MCF 10A (cell line): ENCODE measurements around the gene CSNK2A2. TPM values are rescaled to one million over a fixed set of nuclear protein-coding genes. Genes with fewer than 3 reads are reported as not detected.

Source experiments
- BruUV-seq: library from RNA; stranded (reverse); fragments of 400-500 nt; replicated peaks from 2 replicates; lab custom pipeline; 2021; lab: Mats Ljungman, UMichigan
- CTCF ChIA-PET: fragments of 300-600 bp; sonication (Branson Sonifier 250); formaldehyde crosslinking; extraction: SDS; loops from one replicate; lab custom pipeline; 2021; ENCODE audit warnings: antibody characterized with exemption, inconsistent platforms; lab: Yijun Ruan, JAX
- POLR2A ChIA-PET: fragments of 300-600, 350-650 bp; sonication (Branson Sonifier 250); formaldehyde crosslinking; extraction: SDS; loops from one replicate; lab custom pipeline; 2020; ENCODE audit warnings: antibody characterized with exemption, inconsistent platforms; lab: Yijun Ruan, JAX
- DNase-seq: peaks from one replicate; pipeline ENCODE4 v3.0.0-alpha.2; 2018; ENCODE audit not compliant: unreplicated experiment
- H3K27ac Mint-ChIP-seq: one replicate; pipeline ENCODE4 v1.8.0; 2022; ENCODE audit warnings: mild to moderate bottlenecking, low read depth, mixed read lengths; ENCODE audit not compliant: unreplicated experiment
- H3K27me3 Mint-ChIP-seq: one replicate; pipeline ENCODE4 v1.8.0; 2022; ENCODE audit warnings: mixed read lengths; ENCODE audit not compliant: insufficient read depth, unreplicated experiment
- H3K36me3 Mint-ChIP-seq: one replicate; pipeline ENCODE4 v1.8.0; 2022; ENCODE audit warnings: mild to moderate bottlenecking, moderate library complexity, mixed read lengths; ENCODE audit not compliant: insufficient read depth, unreplicated experiment
- H3K4me1 Mint-ChIP-seq: one replicate; pipeline ENCODE4 v1.8.0; 2022; ENCODE audit warnings: mixed read lengths; ENCODE audit not compliant: insufficient read depth, unreplicated experiment
- H3K4me3 Mint-ChIP-seq: one replicate; pipeline ENCODE4 v1.8.0; 2022; ENCODE audit warnings: mild to moderate bottlenecking, moderate library complexity, mixed read lengths; ENCODE audit not compliant: unreplicated experiment
- H3K9me3 Mint-ChIP-seq: one replicate; pipeline ENCODE4 v1.8.0; 2022; ENCODE audit warnings: mixed read lengths; ENCODE audit not compliant: unreplicated experiment
- CTCF ChIP-seq: fragments of 200-600 bp; IDR thresholded peaks from one replicate; pipeline ENCODE4 v1.8.0; 2022; ENCODE audit warnings: antibody characterized with exemption, mild to moderate bottlenecking; ENCODE audit not compliant: unreplicated experiment
- intact Hi-C: fragments of 100-400 bp; cut with micrococcal nuclease; formaldehyde crosslinking; loops from 2 replicates; pipeline ENCODE4 v1.14.1; 2022
- total RNA-seq: library from RNA; stranded (reverse); gene quantifications from 2 replicates; pipeline ENCODE4 v1.2.3, GENCODE V29; 2022

Gene CSNK2A2
- total RNA-seq, 1 experiment from 2014 or later: 97.2 TPM

- Mint-ChIP-seq H3K27ac (no peak overlapping the region), H3K27me3 (peaks cover 46% of the 10 kb centered on the region), H3K36me3 (no peaks in the 10 kb centered on the region), H3K9me3 (no peaks in the 10 kb centered on the region), H3K4me1 (peaks cover 8% of the 10 kb centered on the region), H3K4me3 (peak overlapping the region; percentile 77)
- peak; percentile 69 for DNase-seq
- POLR2A ChIA-PET: interaction anchor here (0.6 to 1.2 kb wide), 3 partner anchors 11 to 210 kb away, joined by 3 to 4 read pairs (median 3); no protein-coding TSS in a partner anchor
- BruUV-seq: no TSS peak
- intact Hi-C loops: no loop called here
- TF ChIP-seq CTCF: no peak
- CTCF ChIA-PET: interaction anchor here (0.5 kb wide), 1 partner anchor 180 kb away, joined by 3 read pairs; no protein-coding TSS in a partner anchor
Observed at GRCh38 chr16:58236231-58236690, 38.4 kb upstream of the CSNK2A2 start.

GRCh38 chr16:58235663-58236062 lies 37.8 kb upstream of the CSNK2A2 start:
- intact Hi-C loops: no loop called here
- DNase-seq: no peak
- TF ChIP-seq CTCF: no peak
- no TSS peak for BruUV-seq
- H3K27ac Mint-ChIP-seq: no peak overlapping the region
- H3K9me3 Mint-ChIP-seq: no peaks in the 10 kb centered on the region
- H3K36me3 Mint-ChIP-seq: no peaks in the 10 kb centered on the region
- ChIA-PET POLR2A (interaction anchor here (0.6 to 1.2 kb wide), 4 partner anchors 10 to 209 kb away, joined by 3 to 4 read pairs (median 3); a partner anchor contains a TSS), CTCF (interaction anchor here (0.5 kb wide), 1 partner anchor 179 kb away, joined by 3 read pairs; no protein-coding TSS in a partner anchor)
- H3K27me3 Mint-ChIP-seq: peaks cover 45% of the 10 kb centered on the region
- H3K4me3 Mint-ChIP-seq: peak overlapping the region; percentile 77
- H3K4me1 Mint-ChIP-seq: peaks cover 8% of the 10 kb centered on the region

- peaks cover 38% of the 10 kb centered on the region for H3K27me3 Mint-ChIP-seq
- H3K27ac Mint-ChIP-seq: no peak overlapping the region
- CTCF ChIA-PET: interaction anchor here (0.5 to 1.9 kb wide), 3 partner anchors 32 to 102 kb away, joined by 3 to 4 read pairs (median 3); no protein-coding TSS in a partner anchor
- H3K36me3 Mint-ChIP-seq: no peaks in the 10 kb centered on the region
- POLR2A ChIA-PET: interaction anchor here (1.2 kb wide), 2 partner anchors 15 to 36 kb away, joined by 3 read pairs; a partner anchor contains a TSS
- no TSS peak for BruUV-seq
- intact Hi-C loops: no loop called here
- no peak overlapping the region for H3K4me3 Mint-ChIP-seq
- H3K4me1 Mint-ChIP-seq: peaks cover 8% of the 10 kb centered on the region
- H3K9me3 Mint-ChIP-seq: no peaks in the 10 kb centered on the region
- no peak for TF ChIP-seq CTCF
- DNase-seq: no peak
Observed at GRCh38 chr16:58234831-58235595, 37.1 kb upstream of the CSNK2A2 start.

GRCh38 chr16:58230259-58230658 lies 32.4 kb upstream of the CSNK2A2 start:
- no peak overlapping the region for H3K4me3 Mint-ChIP-seq
- H3K36me3 Mint-ChIP-seq: no peaks in the 10 kb centered on the region
- ChIA-PET CTCF (interaction anchor here (0.9 kb wide), 1 partner anchor 10 kb away, joined by 3 read pairs; no protein-coding TSS in a partner anchor), POLR2A (no interaction called here)
- no peak for TF ChIP-seq CTCF
- no peak overlapping the region for H3K27ac Mint-ChIP-seq
- intact Hi-C loops: no loop called here
- peaks cover 9% of the 10 kb centered on the region for H3K27me3 Mint-ChIP-seq
- BruUV-seq: no TSS peak
- H3K9me3 Mint-ChIP-seq: no peaks in the 10 kb centered on the region
- H3K4me1 Mint-ChIP-seq: no peaks in the 10 kb centered on the region
- no peak for DNase-seq
